ENCODE measurements around the gene PPARA. TPM values are rescaled to one million over a fixed set of nuclear protein-coding genes. Genes with fewer than 3 reads are reported as not detected.

The PPARA gene
- total RNA-seq, 4 donors from 2014 or later, result 26.9 to 41.9 (median 37.4) TPM

DNA sequence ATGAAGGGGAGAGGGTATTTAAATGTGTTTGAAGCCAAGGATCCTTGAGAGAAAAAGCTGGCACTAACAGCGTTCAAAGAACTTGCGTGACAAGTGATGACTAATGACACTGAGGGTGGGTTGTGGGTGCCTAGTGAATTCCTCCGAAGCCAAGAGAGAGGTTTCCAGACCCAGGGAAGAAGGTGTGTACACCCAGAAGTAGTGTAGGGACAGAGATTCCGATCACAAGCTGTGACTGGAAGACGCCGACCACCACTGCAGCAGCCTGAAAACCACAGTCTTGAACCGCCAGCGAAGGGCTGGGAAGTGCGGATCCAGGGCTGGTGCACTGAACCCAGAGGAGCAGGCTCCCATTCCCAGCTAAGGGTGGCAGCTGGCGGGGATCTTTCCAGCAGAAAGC lies 9.5 kb downstream of the PPARA start:
- 82% methylated on average over 9 to 10 of the region's 10 CpGs for WGBS, 2 donors
- Histone ChIP-seq H3K4me3 (replicated peaks in 1 of 3) (no peak overlapping the region), H3K4me1 (peaks cover 0 to 7% of the 10 kb centered on the region in 2 donors), H3K27me3 (no peaks in the 10 kb centered on the region), H3K36me3 (no peaks in the 10 kb centered on the region), H3K27ac (no peak overlapping the region), H3K9me3 (no peaks in the 10 kb centered on the region)
- TF ChIP-seq POLR2A (IDR thresholded peaks at IDR 0.05), result no peak
- TF ChIP-seq, protein P1, sequence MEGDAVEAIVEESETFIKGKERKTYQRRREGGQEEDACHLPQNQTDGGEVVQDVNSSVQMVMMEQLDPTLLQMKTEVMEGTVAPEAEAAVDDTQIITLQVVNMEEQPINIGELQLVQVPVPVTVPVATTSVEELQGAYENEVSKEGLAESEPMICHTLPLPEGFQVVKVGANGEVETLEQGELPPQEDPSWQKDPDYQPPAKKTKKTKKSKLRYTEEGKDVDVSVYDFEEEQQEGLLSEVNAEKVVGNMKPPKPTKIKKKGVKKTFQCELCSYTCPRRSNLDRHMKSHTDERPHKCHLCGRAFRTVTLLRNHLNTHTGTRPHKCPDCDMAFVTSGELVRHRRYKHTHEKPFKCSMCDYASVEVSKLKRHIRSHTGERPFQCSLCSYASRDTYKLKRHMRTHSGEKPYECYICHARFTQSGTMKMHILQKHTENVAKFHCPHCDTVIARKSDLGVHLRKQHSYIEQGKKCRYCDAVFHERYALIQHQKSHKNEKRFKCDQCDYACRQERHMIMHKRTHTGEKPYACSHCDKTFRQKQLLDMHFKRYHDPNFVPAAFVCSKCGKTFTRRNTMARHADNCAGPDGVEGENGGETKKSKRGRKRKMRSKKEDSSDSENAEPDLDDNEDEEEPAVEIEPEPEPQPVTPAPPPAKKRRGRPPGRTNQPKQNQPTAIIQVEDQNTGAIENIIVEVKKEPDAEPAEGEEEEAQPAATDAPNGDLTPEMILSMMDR (IDR thresholded peaks at IDR 0.05), result no peak
- DNase-seq, result no peak
- intact Hi-C loops (cut with DNase I), result no loop called here

DNA sequence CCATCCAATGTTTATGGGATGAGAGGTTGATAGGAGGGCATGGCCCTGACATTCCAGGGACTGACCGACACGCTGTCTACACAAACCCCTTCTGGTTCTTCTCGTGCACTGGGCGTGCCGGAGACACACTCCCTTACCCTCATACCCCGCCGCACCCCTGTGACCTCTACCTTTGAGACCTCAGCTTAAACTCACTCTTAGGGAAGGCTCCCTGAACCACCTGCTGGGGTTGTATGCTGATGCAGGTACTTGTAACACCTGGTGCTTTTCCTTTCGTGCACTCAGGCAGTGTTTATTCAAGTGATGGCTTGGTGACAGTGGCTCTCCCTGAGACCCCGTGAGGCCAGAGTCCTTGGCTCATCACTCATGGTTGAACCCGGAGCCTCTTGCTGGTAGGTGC lies 12.0 kb downstream of the PPARA start:
- no peaks in the 10 kb centered on the region for H3K36me3 ChIP-seq
- DNase-seq, result no peak
- H3K4me1 ChIP-seq, result peaks cover 0 to 7% of the 10 kb centered on the region in 2 donors
- no peak for TF ChIP-seq POLR2A (IDR thresholded peaks at IDR 0.05)
- TF ChIP-seq, protein P1 (IDR thresholded peaks at IDR 0.05), result no peak
- H3K9me3 ChIP-seq, result no peaks in the 10 kb centered on the region
- H3K27ac ChIP-seq, result no peak overlapping the region
- H3K27me3 ChIP-seq, result no peaks in the 10 kb centered on the region
- 78 to 79% methylated on average over 10 of the region's 10 CpGs for WGBS, 2 donors
- intact Hi-C loops (cut with DNase I), result no loop called here
- H3K4me3 ChIP-seq (replicated peaks in 1 of 3), result no peak overlapping the region

DNA sequence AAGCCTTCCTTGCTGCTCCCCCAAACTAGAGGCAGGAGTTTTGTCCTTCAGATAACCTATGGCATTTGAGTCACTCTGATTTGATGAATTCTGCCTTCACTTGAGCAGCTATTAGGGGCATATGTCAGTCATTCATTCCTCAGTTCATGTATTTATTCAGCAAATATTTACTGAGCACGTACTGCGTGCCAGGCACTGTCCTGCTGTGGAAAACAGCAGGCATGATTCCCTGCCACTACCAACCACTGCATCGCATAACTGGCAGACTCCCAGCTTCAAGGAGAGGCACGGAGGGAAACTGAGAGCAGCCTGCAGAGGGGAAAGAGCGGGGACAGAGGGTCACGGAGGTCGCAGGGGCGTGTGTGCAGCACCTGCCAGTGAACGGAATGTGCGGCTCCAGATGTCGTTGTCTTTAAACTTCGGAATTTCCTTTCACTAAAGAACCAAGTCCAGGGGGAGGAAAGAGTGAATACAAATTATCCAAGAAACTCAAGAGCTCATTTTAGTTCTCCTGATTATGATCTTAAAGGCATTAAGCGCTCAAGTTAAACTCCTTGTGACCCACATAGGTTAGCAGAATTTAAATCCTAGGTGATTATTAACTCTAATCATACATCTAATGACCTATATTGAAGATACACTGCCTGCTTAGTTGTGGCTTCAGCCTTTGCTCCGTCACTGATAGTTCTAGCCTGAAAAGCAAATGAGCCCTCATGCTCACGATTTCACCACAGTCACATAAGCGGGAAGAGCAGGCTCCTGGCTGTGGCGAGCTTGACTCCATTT lies 12.6 kb downstream of the PPARA start:
- no peak for DNase-seq
- Histone ChIP-seq H3K27me3 (no peaks in the 10 kb centered on the region), H3K4me1 (peaks cover 0 to 7% of the 10 kb centered on the region in 2 donors), H3K4me3 (replicated peaks in 1 of 3) (no peak overlapping the region), H3K36me3 (no peaks in the 10 kb centered on the region), H3K9me3 (no peaks in the 10 kb centered on the region), H3K27ac (no peak overlapping the region)
- TF ChIP-seq POLR2A (IDR thresholded peaks at IDR 0.05), result no peak
- TF ChIP-seq, protein P1 (IDR thresholded peaks at IDR 0.05), result no peak
- 85 to 86% methylated on average over 17 of the region's 17 CpGs for WGBS, 2 donors
- intact Hi-C loops (cut with DNase I), result no loop called here

DNA sequence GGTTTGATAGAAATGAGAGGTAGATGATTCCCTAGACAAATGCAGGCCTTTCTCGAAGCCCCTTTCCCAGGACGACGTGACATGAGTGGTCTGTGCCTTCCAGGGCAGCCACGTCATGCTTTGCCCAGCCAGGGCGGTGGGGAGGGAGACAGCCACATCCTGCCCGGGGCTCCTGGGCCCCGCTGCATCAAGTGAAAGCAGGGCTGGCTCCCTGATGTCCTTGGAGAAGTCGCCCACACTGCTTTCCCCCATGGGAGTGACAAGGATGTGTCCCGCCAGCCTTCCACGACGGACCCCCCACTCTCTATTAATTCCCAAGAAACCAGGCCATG lies 13.2 kb downstream of the PPARA start:
- TF ChIP-seq, protein P1 (IDR thresholded peaks at IDR 0.05), result no peak
- TF ChIP-seq POLR2A (IDR thresholded peaks at IDR 0.05), result no peak
- Histone ChIP-seq H3K36me3 (no peaks in the 10 kb centered on the region), H3K4me3 (replicated peaks in 1 of 3) (no peak overlapping the region), H3K27me3 (no peaks in the 10 kb centered on the region), H3K4me1 (peaks cover 0 to 7% of the 10 kb centered on the region in 2 donors), H3K9me3 (no peaks in the 10 kb centered on the region), H3K27ac (no peak overlapping the region)
- intact Hi-C loops (cut with DNase I), result no loop called here
- 93 to 100% methylated on average over 1 to 11 of the region's 11 CpGs for WGBS, 2 donors
- no peak for DNase-seq

DNA sequence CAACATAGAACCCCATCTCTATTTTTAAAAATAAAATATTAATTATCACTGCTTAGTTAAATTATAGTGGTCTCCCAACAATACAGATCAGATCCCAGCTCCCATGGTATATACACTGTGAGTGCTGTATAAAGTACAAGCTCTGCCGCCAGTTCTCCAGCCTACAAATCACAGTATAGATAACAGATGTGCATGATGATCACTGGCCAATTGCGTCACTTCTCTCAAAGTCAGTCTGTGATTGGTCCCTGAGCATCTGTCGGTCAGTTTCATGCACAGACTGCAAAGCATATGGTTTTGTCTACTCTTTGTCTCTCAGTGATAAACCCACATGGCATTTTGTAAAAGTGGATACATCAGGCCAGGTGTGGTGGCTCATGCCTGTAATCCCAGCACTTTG lies 15.7 kb downstream of the PPARA start:
- Histone ChIP-seq H3K4me1 (peaks cover 2 to 4% of the 10 kb centered on the region in 2 donors), H3K36me3 (no peaks in the 10 kb centered on the region), H3K9me3 (no peaks in the 10 kb centered on the region), H3K27me3 (no peaks in the 10 kb centered on the region), H3K4me3 (replicated peaks in 1 of 3) (no peak overlapping the region), H3K27ac (no peak overlapping the region)
- TF ChIP-seq POLR2A (IDR thresholded peaks at IDR 0.05), result no peak
- TF ChIP-seq, protein P1 (IDR thresholded peaks at IDR 0.05), result no peak
- 95 to 96% methylated on average over 3 of the region's 3 CpGs for WGBS, 2 donors
- no peak for DNase-seq
- intact Hi-C loops (cut with DNase I), result no loop called here
